ENCODE measurements around the gene B4GALT3.

B4GALT3 gene

DNA sequence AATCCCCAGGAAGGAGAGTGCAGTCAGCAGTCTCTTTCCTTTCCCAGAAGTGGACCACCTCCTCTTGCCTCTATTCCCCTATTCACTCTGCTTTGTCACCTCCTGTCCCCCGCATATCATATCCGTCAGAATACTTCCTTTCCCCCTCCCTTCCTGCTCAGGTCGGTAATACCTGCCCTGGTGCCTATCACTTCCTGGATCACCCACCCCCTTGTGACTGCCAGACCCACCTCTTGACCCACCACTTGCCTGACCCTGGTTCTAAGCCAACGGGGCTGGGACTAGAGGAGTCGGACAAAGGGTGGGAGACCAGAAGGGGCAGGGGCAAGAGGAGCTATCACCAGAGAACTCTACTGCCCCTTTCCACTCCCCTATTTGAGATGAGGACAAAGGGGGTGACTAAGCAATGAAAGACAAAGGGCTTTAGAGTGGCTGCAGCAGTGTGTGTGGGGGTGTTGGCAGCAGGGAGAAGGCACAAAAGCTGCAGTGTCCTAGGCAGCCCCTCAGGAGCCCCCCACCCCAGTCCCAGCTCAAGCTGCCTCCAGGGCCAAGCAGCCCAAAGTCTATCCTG lies 23.2 kb upstream of the B4GALT3 start:
- TF ChIP-seq HDGF (IDR thresholded peaks at IDR 0.05; ENCODE audit: borderline replicate concordance) (no peak), SP1 (IDR thresholded peaks at IDR 0.05) (no peak), CTBP1 (IDR thresholded peaks at IDR 0.05; ENCODE audit: borderline replicate concordance) (no peak), TARDBP (IDR thresholded peaks at IDR 0.05) (no peak), ZNF384 (IDR thresholded peaks at IDR 0.05) (no peak), LEF1 (IDR thresholded peaks at IDR 0.05; ENCODE audit: borderline replicate concordance) (no peak), FOXK2 (IDR thresholded peaks at IDR 0.05) (no peak), ELF4 (IDR thresholded peaks at IDR 0.05) (no peak), NFRKB (IDR thresholded peaks at IDR 0.05) (no peak)
- TF ChIP-seq, protein P1, sequence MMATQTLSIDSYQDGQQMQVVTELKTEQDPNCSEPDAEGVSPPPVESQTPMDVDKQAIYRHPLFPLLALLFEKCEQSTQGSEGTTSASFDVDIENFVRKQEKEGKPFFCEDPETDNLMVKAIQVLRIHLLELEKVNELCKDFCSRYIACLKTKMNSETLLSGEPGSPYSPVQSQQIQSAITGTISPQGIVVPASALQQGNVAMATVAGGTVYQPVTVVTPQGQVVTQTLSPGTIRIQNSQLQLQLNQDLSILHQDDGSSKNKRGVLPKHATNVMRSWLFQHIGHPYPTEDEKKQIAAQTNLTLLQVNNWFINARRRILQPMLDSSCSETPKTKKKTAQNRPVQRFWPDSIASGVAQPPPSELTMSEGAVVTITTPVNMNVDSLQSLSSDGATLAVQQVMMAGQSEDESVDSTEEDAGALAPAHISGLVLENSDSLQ (IDR thresholded peaks at IDR 0.05), result no peak
- ChIA-PET POLR2A (interaction anchor here (1.5 kb wide), 1 partner anchor 47 kb away, joined by 4 read pairs; the partner anchor contains the start of gene UFC1), CTCF (interaction anchor here (0.6 to 2.4 kb wide), 2 partner anchors 8 to 102 kb away, joined by 5 to 9 read pairs; no protein-coding TSS in a partner anchor)
- DNase-seq (ENCODE audit: extremely low spot score), result no peak

DNA sequence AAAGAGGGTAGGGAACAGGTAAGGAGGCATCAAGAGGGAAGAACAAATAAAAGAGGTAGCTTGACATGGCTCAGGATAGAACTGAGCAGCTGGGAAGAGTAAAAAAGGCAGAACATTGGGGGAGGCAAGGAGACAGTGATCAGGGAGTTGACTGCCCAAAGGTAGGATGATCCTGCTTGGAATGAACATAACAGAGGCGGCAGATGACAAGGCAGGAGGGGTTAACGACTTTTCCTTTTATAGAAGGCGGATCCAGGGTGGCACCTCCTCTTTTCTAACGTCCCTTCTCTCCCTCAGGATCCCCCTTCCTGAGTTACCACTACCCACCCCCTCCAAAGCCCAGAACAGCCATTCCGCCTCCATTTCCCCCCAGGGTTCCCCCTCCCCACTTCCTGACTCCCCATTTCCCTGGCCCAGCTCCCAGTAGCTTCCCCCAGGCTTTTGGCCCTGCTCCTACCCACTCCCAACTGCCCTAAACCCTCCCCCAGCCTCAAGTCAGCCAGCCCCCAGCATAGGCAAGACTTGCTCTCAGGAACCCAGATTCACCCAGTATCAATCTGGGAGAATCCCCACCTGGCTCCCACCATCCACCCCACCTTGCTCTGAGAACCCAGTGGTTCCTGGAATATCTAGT lies 22.3 kb upstream of the B4GALT3 start:
- POLR2A ChIA-PET, result interaction anchor here (1.1 to 1.2 kb wide), 2 partner anchors 26 to 189 kb away, joined by 3 read pairs; partner anchors contain the start of gene TOMM40L
- DNase-seq (ENCODE audit: extremely low spot score), result no peak
- no peak for TF ChIP-seq TARDBP (IDR thresholded peaks at IDR 0.05)
- no peak for TF ChIP-seq NFRKB (IDR thresholded peaks at IDR 0.05)
- CTCF ChIA-PET, result interaction anchor here (0.9 to 1.7 kb wide), 3 partner anchors 26 to 38 kb away, joined by 3 to 9 read pairs (median 4); partner anchors contain the start of gene TOMM40L

DNA sequence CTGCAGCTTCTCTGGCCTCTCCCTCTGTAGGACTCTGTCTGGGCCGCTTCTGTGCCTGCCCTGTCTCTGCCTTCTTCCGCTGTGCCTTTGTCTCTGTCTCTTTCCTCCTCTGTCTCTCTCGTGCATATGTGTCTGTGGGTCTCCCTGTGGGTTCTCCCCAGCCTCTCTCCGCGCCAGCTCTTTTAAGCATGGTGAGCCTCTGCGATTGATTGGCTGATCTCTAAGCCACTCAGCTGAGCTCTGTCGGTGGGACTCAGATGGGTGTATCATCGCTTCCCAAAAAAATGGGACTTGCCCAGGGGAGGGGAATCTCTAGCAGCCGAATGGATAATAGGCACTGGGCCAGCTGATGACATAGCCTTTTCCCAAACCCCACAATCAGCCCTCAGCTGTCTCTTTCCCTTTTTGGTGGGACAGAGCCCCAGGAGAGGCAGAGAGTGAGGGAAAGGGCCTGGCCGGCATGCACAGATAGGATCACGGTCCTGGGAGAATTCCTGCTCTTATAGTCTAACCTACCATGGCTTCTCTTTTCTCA lies 21.7 kb upstream of the B4GALT3 start, which contains the start of gene ADAMTS4:
ADAMTS4 (minus strand) TSS at position 158 of the 535 bp plus-strand sequence. CDS start 427 bp downstream, outside the sequence.
- DNase-seq (ENCODE audit: extremely low spot score), result no peak
- no peak for TF ChIP-seq TARDBP (IDR thresholded peaks at IDR 0.05)
- TF ChIP-seq, protein P1 (IDR thresholded peaks at IDR 0.05), result peak; percentile 69; the same call in 1 of the 2 replicates
- no peak for TF ChIP-seq LEF1 (IDR thresholded peaks at IDR 0.05; ENCODE audit: borderline replicate concordance)
- ChIA-PET POLR2A (interaction anchor here (0.7 to 1.5 kb wide), 5 partner anchors 22 to 190 kb away, joined by 3 to 7 read pairs (median 3); partner anchors contain the start of genes B4GALT3 and TOMM40L), CTCF (interaction anchor here (0.5 to 1.7 kb wide), 4 partner anchors 27 to 113 kb away, joined by 3 to 9 read pairs (median 4); partner anchors contain the start of gene TOMM40L)

DNA sequence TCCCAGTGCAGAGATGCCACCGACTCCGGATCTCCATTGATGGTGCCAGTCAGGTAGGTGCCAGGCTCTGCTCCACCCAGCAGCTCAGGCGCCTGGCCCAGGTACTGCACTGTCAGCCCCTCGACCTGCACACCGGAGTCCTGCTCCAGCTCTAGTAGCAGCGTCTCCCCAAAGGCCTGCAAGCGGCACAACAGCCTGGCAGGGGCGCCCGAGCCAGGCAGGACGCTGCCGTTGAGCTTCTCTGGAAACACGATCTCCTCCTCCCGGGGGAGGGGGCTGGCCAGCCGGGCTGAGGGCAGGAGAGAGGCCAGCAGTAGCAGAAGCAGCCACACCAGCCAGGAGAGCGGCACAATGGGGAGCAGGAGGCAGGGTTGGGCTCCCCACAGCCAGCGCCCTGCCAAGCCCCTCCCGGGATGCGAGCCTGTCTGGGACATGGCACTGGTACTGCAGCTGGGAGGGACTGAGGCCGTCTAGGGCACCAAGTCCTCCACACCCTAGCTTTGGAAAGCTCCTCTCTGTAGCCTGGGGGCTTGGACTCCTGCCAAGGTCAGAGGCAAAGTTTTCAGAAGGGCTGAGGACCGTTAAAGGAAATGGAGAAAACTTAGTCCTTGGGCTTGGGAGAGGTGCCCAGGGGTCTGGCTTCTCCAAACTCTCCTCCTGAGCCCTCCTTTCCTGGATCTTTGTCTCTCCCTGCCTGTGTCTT lies 21.0 kb upstream of the B4GALT3 start:
- CTCF ChIA-PET, result interaction anchor here (0.5 to 1.7 kb wide), 3 partner anchors 28 to 113 kb away, joined by 3 to 9 read pairs (median 4); partner anchors contain the start of genes NR1I3 and TOMM40L
- POLR2A ChIA-PET, result interaction anchor here (0.7 to 1.5 kb wide), 5 partner anchors 21 to 190 kb away, joined by 3 to 7 read pairs (median 3); partner anchors contain the start of genes B4GALT3 and TOMM40L
- TF ChIP-seq CTBP1 (IDR thresholded peaks at IDR 0.05; ENCODE audit: borderline replicate concordance) (no peak), BHLHE40 (IDR thresholded peaks at IDR 0.05; ENCODE audit: borderline replicate concordance) (no peak), SP1 (IDR thresholded peaks at IDR 0.05) (no peak), ELF4 (IDR thresholded peaks at IDR 0.05) (no peak), ARNT (IDR thresholded peaks at IDR 0.05) (no peak), FOXK2 (IDR thresholded peaks at IDR 0.05) (no peak), FOXA1 (IDR thresholded peaks at IDR 0.05) (no peak), FOXM1 (IDR thresholded peaks at IDR 0.05; ENCODE audit: borderline replicate concordance) (no peak), HDGF (IDR thresholded peaks at IDR 0.05; ENCODE audit: borderline replicate concordance) (no peak), TARDBP (IDR thresholded peaks at IDR 0.05) (no peak), NFRKB (IDR thresholded peaks at IDR 0.05) (no peak), LEF1 (IDR thresholded peaks at IDR 0.05; ENCODE audit: borderline replicate concordance) (no peak), ZNF384 (IDR thresholded peaks at IDR 0.05) (no peak), SUZ12 (IDR thresholded peaks at IDR 0.05) (no peak), L3MBTL2 (conservative IDR thresholded peaks at IDR 0.05) (no peak)
- TF ChIP-seq, protein P1 (IDR thresholded peaks at IDR 0.05), result no peak
- peak; percentile 45 for DNase-seq (ENCODE audit: extremely low spot score)

DNA sequence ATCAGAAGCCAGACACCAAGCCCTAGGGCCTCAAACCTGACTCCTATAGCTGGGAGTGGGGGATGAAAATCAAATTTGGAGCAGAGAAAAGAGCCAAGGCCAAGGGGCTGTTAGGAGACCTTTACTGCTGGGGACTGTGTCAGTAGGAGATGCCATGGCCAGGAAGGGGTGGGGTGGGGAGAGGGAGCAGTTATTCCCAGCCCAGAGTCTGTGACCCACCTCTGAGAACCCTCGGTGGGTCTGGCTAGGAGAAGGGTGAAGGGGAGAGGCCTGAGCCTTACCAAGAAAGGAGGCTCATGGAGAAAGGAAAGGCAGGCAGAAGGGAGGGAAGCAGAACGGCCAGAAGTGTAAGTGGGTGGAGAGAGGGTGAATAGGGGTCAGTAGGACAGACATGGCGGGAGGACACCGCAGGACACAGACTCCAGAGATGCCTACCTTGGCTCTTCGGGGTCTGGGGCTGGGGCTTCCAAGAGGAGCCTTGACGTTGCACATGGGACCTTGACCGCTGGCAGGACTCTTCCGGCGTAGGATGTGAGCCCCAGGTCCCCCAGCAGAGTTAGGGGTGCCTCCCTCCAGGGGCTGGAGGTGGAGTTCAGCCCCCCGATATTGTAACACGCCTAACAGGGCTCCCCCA lies 20.4 kb upstream of the B4GALT3 start:
- no peak for DNase-seq (ENCODE audit: extremely low spot score)
- no peak for TF ChIP-seq SUZ12 (IDR thresholded peaks at IDR 0.05)
- TF ChIP-seq HDGF (IDR thresholded peaks at IDR 0.05; ENCODE audit: borderline replicate concordance), result no peak
- TF ChIP-seq ZNF384 (IDR thresholded peaks at IDR 0.05), result no peak
- no peak for TF ChIP-seq BHLHE40 (IDR thresholded peaks at IDR 0.05; ENCODE audit: borderline replicate concordance)
- TF ChIP-seq, protein P1 (IDR thresholded peaks at IDR 0.05), result no peak
- no peak for TF ChIP-seq FOXA1 (IDR thresholded peaks at IDR 0.05)
- no peak for TF ChIP-seq CTBP1 (IDR thresholded peaks at IDR 0.05; ENCODE audit: borderline replicate concordance)
- no peak for TF ChIP-seq NFRKB (IDR thresholded peaks at IDR 0.05)
- TF ChIP-seq FOXK2 (IDR thresholded peaks at IDR 0.05), result no peak
- no peak for TF ChIP-seq L3MBTL2 (conservative IDR thresholded peaks at IDR 0.05)
- no peak for TF ChIP-seq SP1 (IDR thresholded peaks at IDR 0.05)
- TF ChIP-seq ELF4 (IDR thresholded peaks at IDR 0.05), result no peak
- no peak for TF ChIP-seq TARDBP (IDR thresholded peaks at IDR 0.05)
- no peak for TF ChIP-seq LEF1 (IDR thresholded peaks at IDR 0.05; ENCODE audit: borderline replicate concordance)
- no peak for TF ChIP-seq FOXM1 (IDR thresholded peaks at IDR 0.05; ENCODE audit: borderline replicate concordance)
- TF ChIP-seq ARNT (IDR thresholded peaks at IDR 0.05), result no peak
- CTCF ChIA-PET, result interaction anchor here (0.6 to 1.7 kb wide), 2 partner anchors 28 to 40 kb away, joined by 3 to 9 read pairs; partner anchors contain the start of genes NR1I3 and TOMM40L
- POLR2A ChIA-PET, result interaction anchor here (1.0 to 1.5 kb wide), 2 partner anchors 21 to 193 kb away, joined by 3 to 7 read pairs; partner anchors contain the start of gene B4GALT3

Data from HEK293T (cell line).